ENCODE measurements around the gene ACOT7. TPM values are rescaled to one million over a fixed set of nuclear protein-coding genes. Genes with fewer than 3 reads are reported as not detected.

The ACOT7 gene
- total RNA-seq, 2 experiments from 2014 or later, result 5.3 to 5.4 TPM

- ChIA-PET CTCF (interaction anchor here (0.7 kb wide), 1 partner anchor 111 kb away, joined by 3 read pairs; no protein-coding TSS in a partner anchor), POLR2A (no interaction called here)
- no peak overlapping the region for H3K4me3 ChIP-seq (ENCODE audit: low read length)
- no peaks in the 10 kb centered on the region for H3K36me3 Mint-ChIP-seq (ENCODE audit: low read depth)
- DNase-seq (no peak), ATAC-seq (ENCODE audit: poor library complexity) (no peak)
- H3K36me3 ChIP-seq (ENCODE audit: insufficient read depth, low read length), result no peaks in the 10 kb centered on the region
- H3K27me3 Mint-ChIP-seq, result no peaks in the 10 kb centered on the region
- H3K4me1 Mint-ChIP-seq (ENCODE audit: low read depth), result no peaks in the 10 kb centered on the region
- H3K4me1 ChIP-seq (ENCODE audit: insufficient read depth, low read length), result no peaks in the 10 kb centered on the region
- no peak overlapping the region for H3K27ac Mint-ChIP-seq
- H3K27ac ChIP-seq (ENCODE audit: low read depth in 1 of 2, low read length in 2 of 2), result no peak overlapping the region
- H3K9me3 ChIP-seq (ENCODE audit: control insufficient read depth in 1 of 2, insufficient read depth in 1 of 2, low read length in 2 of 2), result peaks cover 0 to 5% of the 10 kb centered on the region in 2 experiments
- intact Hi-C loops (cut with DNase I, micrococcal nuclease), result no loop called here
- H3K27me3 ChIP-seq (ENCODE audit: control insufficient read depth in 1 of 2, insufficient read depth in 2 of 2, low read length in 2 of 2), result no peaks in the 10 kb centered on the region
- no peak for TF ChIP-seq CTCF (IDR thresholded peaks at IDR 0.05)
- H3K9me3 Mint-ChIP-seq, result no peaks in the 10 kb centered on the region
- no peak overlapping the region for H3K4me3 Mint-ChIP-seq
These were observed 90.1 kb downstream of the ACOT7 start for GRCh38 chr1:6303397-6304012.

DNA sequence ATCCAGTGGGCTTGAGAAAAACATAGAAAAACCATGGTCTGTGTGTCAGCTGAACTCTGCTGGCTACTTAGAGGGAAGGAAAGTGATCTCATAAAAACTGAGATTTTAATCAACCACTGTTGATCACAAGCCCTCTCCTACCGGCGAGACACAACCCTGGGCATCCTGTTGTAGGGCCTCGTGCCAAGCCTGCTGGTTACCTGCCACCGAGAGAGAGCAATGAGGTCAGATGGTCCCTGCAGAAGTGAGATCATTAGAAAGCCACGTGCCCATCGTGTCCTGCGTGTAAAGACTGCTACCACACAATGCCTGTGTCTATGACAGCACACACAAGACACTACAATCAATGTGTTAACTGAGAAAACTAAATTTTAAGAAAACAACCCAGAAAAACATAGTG is 91.0 kb downstream of the ACOT7 start:
- ATAC-seq (ENCODE audit: poor library complexity) (no peak), DNase-seq (no peak)
- no peak overlapping the region for H3K27ac Mint-ChIP-seq
- no peaks in the 10 kb centered on the region for H3K9me3 ChIP-seq (ENCODE audit: control insufficient read depth in 1 of 2, insufficient read depth in 1 of 2, low read length in 2 of 2)
- POLR2A ChIA-PET, result no interaction called here
- no peak overlapping the region for H3K4me3 ChIP-seq (ENCODE audit: low read length)
- H3K9me3 Mint-ChIP-seq, result no peaks in the 10 kb centered on the region
- H3K36me3 Mint-ChIP-seq (ENCODE audit: low read depth), result no peaks in the 10 kb centered on the region
- no peak overlapping the region for H3K4me3 Mint-ChIP-seq
- no peaks in the 10 kb centered on the region for H3K36me3 ChIP-seq (ENCODE audit: insufficient read depth, low read length)
- no peak for TF ChIP-seq CTCF (IDR thresholded peaks at IDR 0.05)
- H3K27me3 ChIP-seq (ENCODE audit: control insufficient read depth in 1 of 2, insufficient read depth in 2 of 2, low read length in 2 of 2), result no peaks in the 10 kb centered on the region
- H3K4me1 ChIP-seq (ENCODE audit: insufficient read depth, low read length), result no peaks in the 10 kb centered on the region
- H3K27ac ChIP-seq (ENCODE audit: low read depth in 1 of 2, low read length in 2 of 2), result no peak overlapping the region
- H3K4me1 Mint-ChIP-seq (ENCODE audit: low read depth), result no peaks in the 10 kb centered on the region
- intact Hi-C loops (cut with DNase I, micrococcal nuclease), result no loop called here
- H3K27me3 Mint-ChIP-seq, result no peaks in the 10 kb centered on the region
- CTCF ChIA-PET, result no interaction called here

GRCh38 chr1:6301526-6301925 is 92.0 kb downstream of the ACOT7 start:
- Mint-ChIP-seq H3K27me3 (no peaks in the 10 kb centered on the region), H3K4me3 (no peak overlapping the region), H3K36me3 (ENCODE audit: low read depth) (no peaks in the 10 kb centered on the region), H3K9me3 (no peaks in the 10 kb centered on the region), H3K27ac (no peak overlapping the region), H3K4me1 (ENCODE audit: low read depth) (no peaks in the 10 kb centered on the region)
- intact Hi-C loops (cut with DNase I, micrococcal nuclease), result no loop called here
- no peak overlapping the region for H3K27ac ChIP-seq (ENCODE audit: low read depth in 1 of 2, low read length in 2 of 2)
- ChIA-PET POLR2A (no interaction called here), CTCF (no interaction called here)
- H3K4me3 ChIP-seq (ENCODE audit: low read length), result no peak overlapping the region
- DNase-seq (no peak), ATAC-seq (ENCODE audit: poor library complexity) (no peak)
- TF ChIP-seq CTCF (IDR thresholded peaks at IDR 0.05), result no peak
- H3K36me3 ChIP-seq (ENCODE audit: insufficient read depth, low read length), result no peaks in the 10 kb centered on the region
- H3K9me3 ChIP-seq (ENCODE audit: control insufficient read depth in 1 of 2, insufficient read depth in 1 of 2, low read length in 2 of 2), result no peaks in the 10 kb centered on the region
- H3K4me1 ChIP-seq (ENCODE audit: insufficient read depth, low read length), result no peaks in the 10 kb centered on the region
- no peaks in the 10 kb centered on the region for H3K27me3 ChIP-seq (ENCODE audit: control insufficient read depth in 1 of 2, insufficient read depth in 2 of 2, low read length in 2 of 2)

Measured in CD4-positive, alpha-beta T cell (primary cell).